Skeletal muscle cell (primary cell): ENCODE data around the gene IGSF3.
"Not testable (repeated sequence)": the region's sequence is repeated elsewhere in the genome, so short reads cannot be mapped to it uniquely, and the experiment has no call there.

ENCODE experiments used
- DNase-seq: peaks from one replicate; pipeline ENCODE4 v3.0.0-alpha.2; 2010; ENCODE audit warnings: low read depth
- H3K4me3 ChIP-seq: 2 replicates; pipeline ENCODE4 v1.5.1; 2011; ENCODE audit warnings: low read depth, mild to moderate bottlenecking, control low read depth, low read length, moderate library complexity

Gene IGSF3

DNA sequence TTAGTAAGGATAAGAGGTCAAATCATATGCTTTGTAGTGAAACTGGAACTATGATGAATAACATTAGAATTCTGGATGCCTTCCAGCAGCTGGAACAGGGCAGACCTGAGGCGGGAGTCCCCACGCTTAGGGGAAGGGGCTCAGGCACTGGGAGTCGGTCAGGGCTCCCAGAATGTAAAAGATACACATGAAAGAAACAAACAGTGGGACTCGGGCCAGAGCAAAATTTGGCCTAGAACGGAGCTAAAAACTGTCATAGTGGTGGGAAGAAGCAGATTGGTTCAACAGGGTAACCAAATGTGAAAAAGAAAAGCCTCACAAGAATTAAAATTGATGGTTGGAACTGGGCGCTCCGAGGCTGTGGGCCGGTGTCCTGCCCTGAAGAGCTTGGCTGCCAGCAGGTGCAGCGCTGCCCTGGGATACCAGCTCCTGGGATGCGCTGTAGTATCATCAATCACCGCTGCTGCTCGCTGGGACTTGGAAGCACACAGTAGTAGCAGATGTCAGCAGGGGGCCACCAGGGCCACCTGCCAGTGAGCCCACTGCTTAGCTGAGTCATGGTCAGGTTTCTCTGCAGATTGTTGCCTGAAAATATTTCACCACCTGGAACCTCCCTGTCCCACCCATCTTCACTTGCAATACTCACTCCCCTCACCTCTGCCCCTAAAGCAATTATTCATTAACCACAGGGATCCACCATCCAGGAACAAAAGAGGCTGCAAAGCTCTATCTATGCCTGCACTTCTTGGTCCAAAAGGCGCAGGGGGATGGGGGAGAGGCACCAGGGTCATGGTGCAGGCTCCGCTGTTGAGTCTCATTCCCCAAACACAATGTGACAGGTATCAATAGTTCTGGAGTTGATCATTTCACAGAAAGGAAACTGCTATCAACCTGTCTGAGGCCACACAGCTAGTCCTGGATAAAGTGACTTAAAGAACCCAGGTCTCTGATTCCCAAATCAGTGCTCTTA, 24.9 kb downstream of the IGSF3 start:
- H3K4me3 ChIP-seq, DNase-seq: not testable (repeated sequence)

- not testable (repeated sequence) for H3K4me3 ChIP-seq, DNase-seq
Observed at GRCh38 chr1:116637583-116637982, 29.9 kb downstream of the IGSF3 start.

DNA sequence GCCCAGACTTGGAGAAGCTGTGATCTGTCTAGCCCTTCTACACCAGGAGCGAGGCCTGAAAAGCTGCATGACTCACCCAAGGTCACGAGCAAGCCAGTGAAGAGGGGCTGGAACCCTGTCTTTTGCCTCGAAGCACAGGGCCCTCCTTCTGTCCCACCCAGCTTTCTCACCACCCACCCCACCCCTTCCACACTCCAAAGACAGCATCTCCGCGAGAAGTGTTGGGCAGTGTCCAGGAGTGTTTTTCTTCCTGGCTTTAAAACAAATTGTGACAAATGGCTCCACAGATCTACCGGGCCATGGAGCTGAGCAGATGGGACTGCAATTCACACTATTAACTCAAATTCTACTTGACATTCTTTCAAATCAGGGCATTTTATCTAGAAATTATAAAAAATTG, 30.9 kb downstream of the IGSF3 start:
- DNase-seq, H3K4me3 ChIP-seq: not testable (repeated sequence)

DNA sequence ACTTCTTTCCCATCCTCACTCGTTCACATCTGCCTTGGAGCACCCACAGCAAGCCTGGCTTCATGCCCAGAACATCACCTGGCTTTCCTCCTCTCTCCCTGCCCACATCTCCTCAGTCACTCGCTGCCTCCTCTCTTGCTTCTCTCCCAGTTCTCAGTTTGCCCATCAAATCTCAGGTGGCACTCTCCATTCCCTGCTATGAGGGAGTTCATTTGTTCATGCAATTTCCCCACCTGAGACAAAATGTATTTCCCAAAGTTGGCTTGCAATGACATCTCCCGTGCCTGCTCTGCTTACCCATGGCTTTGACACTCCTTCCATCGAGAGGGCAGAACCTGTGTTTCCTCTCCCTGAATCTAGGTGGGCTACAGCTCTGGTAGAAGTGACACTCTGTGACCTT, 33.1 kb downstream of the IGSF3 start:
- not testable (repeated sequence) for H3K4me3 ChIP-seq, DNase-seq

DNA sequence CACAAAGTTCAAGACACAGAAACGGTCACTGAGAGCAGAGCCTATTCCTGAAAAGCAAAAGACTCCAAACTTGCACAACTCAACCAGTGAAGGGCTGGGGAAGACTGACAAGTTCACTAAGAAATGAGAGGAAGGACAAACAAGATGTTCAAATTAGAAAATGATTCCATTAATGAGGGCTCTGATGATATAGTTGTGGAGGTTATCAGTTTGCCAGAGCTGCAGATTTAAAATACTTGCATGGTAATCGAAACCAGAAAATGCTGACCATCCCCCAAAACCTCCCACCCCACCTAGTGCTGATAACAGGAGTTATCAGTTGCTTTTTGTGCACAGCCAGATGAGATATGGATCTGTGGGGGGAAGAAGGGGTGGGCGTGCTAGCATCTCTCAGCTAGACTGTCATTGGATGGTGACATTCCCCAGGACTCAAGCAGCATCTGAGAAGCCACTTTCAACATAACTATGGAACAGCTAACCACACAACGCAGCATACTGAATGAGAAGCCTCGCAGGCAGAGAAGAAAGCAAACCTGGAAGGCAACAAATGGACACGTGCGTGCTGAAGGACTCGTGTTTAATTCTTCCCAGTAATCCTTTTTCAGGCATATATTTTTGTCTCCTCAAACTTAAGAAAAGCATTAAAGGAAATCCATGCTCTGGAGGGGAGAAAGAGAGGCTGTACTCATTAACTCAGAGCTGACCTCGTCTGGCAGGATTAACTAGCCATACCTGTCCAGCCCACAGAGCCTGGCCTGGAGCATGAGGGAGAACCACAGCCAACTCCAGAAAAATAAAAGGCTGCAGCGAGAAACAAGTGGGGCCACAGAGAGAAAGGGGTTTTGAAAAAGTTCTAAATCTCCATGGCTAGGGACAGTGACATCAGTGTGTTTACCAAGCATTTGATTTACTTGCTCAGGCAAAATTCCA, 35.3 kb downstream of the IGSF3 start:
- DNase-seq, H3K4me3 ChIP-seq: not testable (repeated sequence)

- not testable (repeated sequence) for H3K4me3 ChIP-seq, DNase-seq
Observed at GRCh38 chr1:116631554-116631953, 36.0 kb downstream of the IGSF3 start.

GRCh38 chr1:116630057-116630456, 37.5 kb downstream of the IGSF3 start:
- not testable (repeated sequence) for DNase-seq

GRCh38 chr1:116629441-116629840, 38.1 kb downstream of the IGSF3 start:
- not testable (repeated sequence) for DNase-seq

More at GRCh38 chr1:116630057-116630456, 37.5 kb downstream of the IGSF3 start:
- not testable (repeated sequence) for H3K4me3 ChIP-seq

GRCh38 chr1:116628448-116628847, 39.1 kb downstream of the IGSF3 start:
- no peak overlapping the region for H3K4me3 ChIP-seq
- no peak for DNase-seq

More at GRCh38 chr1:116629441-116629840, 38.1 kb downstream of the IGSF3 start:
- not testable (repeated sequence) for H3K4me3 ChIP-seq

- DNase-seq, H3K4me3 ChIP-seq: not testable (repeated sequence)
Observed at GRCh38 chr1:116627357-116627756, 40.2 kb downstream of the IGSF3 start.

GRCh38 chr1:116626915-116627314, 40.6 kb downstream of the IGSF3 start:
- not testable (repeated sequence) for DNase-seq, H3K4me3 ChIP-seq

DNA sequence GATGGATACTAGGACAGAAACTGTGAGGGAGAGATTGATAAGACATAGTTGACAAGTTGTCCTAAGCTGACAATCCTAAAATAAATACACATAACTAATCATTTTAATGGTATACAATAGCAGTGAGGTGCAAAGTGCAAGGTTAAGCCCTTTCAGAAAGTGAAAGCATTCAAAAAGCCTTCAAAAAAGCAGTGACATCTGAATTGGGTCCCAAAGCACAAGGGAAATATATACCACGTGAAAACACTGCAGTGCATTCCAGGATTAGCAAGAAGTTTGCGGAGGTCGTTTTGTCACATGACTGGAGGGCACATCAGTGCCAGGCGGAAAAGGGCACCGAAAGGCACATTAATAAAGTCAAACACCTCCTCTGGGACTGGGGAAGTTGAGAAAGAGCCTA, 42.4 kb downstream of the IGSF3 start:
- DNase-seq, H3K4me3 ChIP-seq: not testable (repeated sequence)

- no peak for DNase-seq
- no peak overlapping the region for H3K4me3 ChIP-seq
Observed at GRCh38 chr1:116624040-116624439, 43.5 kb downstream of the IGSF3 start.

- not testable (repeated sequence) for H3K4me3 ChIP-seq, DNase-seq
Observed at GRCh38 chr1:116622496-116622895, 45.0 kb downstream of the IGSF3 start.

- not testable (repeated sequence) for H3K4me3 ChIP-seq, DNase-seq
Observed at GRCh38 chr1:116621756-116622155, 45.8 kb downstream of the IGSF3 start.

DNA sequence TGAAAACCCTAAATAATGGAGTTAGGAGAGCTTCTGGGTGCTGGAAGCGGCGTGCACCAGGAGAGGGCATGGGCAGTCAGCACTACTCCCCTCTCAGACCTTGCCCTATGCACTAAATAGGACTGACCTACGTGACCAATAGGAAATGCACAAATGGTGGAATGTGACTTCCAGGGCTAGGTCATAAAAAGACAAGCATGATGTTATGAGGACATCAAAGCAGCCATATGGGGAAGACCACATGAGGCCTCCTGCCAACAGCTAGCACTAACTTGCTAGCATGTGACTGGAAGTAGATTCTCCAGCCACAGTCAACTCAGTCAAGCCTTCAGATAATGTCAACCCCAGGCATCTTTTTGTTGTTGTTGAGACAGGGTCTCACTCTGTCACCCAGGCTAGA, 47.1 kb downstream of the IGSF3 start:
- H3K4me3 ChIP-seq, DNase-seq: not testable (repeated sequence)

GRCh38 chr1:116619106-116619505, 48.4 kb downstream of the IGSF3 start:
- not testable (repeated sequence) for DNase-seq, H3K4me3 ChIP-seq

DNA sequence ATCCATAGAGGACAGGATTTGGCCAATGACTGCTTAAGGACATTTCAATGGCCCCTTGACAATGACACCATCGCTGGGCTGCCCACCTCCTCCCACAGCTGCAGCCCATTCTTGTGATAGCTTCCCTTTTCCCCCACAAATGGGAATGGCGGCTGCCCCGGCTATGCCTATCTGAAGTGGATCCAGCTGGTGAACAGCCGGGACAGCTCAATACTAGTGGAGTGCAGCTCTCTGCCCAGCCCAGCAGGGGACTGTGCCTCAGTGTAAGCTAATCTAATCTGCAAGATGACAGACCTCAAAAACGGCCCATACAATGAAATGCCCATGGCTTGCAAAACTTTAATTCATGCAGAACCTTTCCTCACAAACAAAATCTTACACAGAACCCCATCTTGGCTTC, 49.7 kb downstream of the IGSF3 start:
- H3K4me3 ChIP-seq, DNase-seq: not testable (repeated sequence)

GRCh38 chr1:116613825-116614224, 53.7 kb downstream of the IGSF3 start:
- not testable (repeated sequence) for DNase-seq, H3K4me3 ChIP-seq
